ENCODE measurements around the gene CELA2A.
"Not testable (repeated sequence)": the region's sequence is repeated elsewhere in the genome, so short reads cannot be mapped to it uniquely, and the experiment has no call there.

Gene CELA2A

GRCh38 chr1:15504436-15504835, 47.9 kb downstream of the CELA2A start:
- DNase-seq = no peak

- no peak for DNase-seq
These were observed 50.3 kb downstream of the CELA2A start for GRCh38 chr1:15506831-15507230.

GRCh38 chr1:15507278-15507677, 50.7 kb downstream of the CELA2A start:
- no peak for DNase-seq

- no peak for DNase-seq
These were observed 52.4 kb downstream of the CELA2A start for GRCh38 chr1:15508700-15509487.

GRCh38 chr1:15509586-15509985, 53.1 kb downstream of the CELA2A start:
- no peak for DNase-seq

GRCh38 chr1:15510611-15511405, 54.3 kb downstream of the CELA2A start:
- no peak for DNase-seq

- DNase-seq = no peak
These were observed 56.7 kb downstream of the CELA2A start for GRCh38 chr1:15513192-15513591.

- no peak for DNase-seq
These were observed 57.4 kb downstream of the CELA2A start for GRCh38 chr1:15513919-15514318.

GRCh38 chr1:15514557-15514956, 58.0 kb downstream of the CELA2A start:
- not testable (repeated sequence) for DNase-seq

GRCh38 chr1:15515022-15515663, 58.6 kb downstream of the CELA2A start:
- DNase-seq = no peak

- no peak for DNase-seq
These were observed 63.1 kb downstream of the CELA2A start for GRCh38 chr1:15519625-15520024.

- DNase-seq = not testable (repeated sequence)
These were observed 64.8 kb downstream of the CELA2A start for GRCh38 chr1:15521206-15521906.

All from NCI-H345 (cell line).